Raji (cell line): ENCODE results near the gene DYRK3.

Experiments
- POLR2A ChIP-seq: IDR thresholded peaks from 2 replicates; pipeline ENCODE4 v1.6.1; 2011; ENCODE audit warnings: low read depth, low read length, control low read depth; ENCODE audit not compliant: insufficient read depth

DYRK3 gene

DNA sequence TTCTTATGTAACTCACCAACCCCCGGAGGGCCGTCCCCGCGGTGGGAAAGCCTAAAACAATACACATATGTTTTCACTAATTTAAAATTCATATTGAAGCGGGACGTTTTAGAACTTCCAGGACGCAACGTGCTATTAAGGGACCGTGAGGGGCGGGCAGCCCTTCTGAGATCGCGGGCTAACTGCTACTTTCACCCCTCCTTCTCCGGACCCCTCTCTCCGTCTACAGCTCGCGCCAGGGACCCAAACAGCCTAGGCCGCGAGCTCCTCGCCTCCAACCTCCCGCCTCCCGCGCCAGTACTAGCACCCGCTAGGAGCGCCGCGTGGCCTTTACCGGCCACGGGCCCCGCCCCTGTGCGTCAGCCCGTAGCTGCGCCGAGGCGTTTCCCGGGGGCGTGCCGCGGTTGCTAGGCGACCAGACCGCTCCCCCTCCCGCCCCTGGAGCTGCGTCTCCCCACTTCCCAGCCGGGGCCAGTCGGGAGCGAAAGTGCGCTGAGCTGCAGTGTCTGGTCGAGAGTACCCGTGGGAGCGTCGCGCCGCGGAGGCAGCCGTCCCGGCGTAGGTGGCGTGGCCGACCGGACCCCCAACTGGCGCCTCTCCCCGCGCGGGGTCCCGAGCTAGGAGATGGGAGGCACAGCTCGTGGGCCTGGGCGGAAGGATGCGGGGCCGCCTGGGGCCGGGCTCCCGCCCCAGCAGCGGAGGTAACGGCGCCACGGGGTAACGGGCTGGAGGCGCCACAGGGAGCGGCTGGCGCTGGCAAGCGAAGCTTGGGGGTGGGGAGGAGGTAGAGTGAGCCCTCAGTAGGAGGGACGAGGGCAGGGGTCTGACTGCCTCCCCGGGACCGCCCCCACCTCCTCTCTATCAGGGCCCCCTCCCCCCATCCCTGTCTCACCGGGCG, at the start of gene DYRK3:
DYRK3 (plus strand) TSS at position 457 of the 898 bp plus-strand sequence; CDS start at position 625, 168 bp downstream.
- peak; percentile 95 for TF ChIP-seq POLR2A

DNA sequence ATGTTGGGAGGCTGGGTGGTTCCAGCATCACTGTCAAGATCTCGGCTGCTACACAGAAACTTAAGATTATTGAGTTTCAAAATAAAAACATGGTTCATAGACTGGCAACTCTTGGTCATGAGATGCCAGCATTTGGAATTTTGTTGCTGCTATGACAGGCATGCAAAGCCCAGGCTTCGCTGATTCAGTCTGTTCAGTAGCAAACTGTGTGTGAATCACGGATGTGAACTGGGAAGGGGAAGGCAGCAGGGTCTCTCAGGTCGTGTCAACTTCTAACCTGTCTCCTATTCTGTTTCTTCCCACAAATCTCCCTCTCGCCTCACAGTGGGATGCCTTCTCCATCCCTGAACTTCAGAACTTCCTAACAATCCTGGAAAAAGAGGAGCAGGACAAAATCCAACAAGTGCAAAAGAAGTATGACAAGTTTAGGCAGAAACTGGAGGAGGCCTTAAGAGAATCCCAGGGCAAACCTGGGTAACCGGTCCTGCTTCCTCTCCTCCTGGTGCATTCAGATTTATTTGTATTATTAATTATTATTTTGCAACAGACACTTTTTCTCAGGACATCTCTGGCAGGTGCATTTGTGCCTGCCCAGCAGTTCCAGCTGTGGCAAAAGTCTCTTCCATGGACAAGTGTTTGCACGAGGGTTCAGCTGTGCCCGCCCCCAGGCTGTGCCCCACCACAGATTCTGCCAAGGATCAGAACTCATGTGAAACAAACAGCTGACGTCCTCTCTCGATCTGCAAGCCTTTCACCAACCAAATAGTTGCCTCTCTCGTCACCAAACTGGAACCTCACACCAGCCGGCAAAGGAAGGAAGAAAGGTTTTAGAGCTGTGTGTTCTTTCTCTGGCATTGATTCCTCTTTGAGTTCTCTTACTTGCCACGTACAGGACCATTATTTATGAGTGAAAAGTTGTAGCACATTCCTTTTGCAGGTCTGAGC, 48.6 kb upstream of the DYRK3 start:
- no peak for TF ChIP-seq POLR2A

DNA sequence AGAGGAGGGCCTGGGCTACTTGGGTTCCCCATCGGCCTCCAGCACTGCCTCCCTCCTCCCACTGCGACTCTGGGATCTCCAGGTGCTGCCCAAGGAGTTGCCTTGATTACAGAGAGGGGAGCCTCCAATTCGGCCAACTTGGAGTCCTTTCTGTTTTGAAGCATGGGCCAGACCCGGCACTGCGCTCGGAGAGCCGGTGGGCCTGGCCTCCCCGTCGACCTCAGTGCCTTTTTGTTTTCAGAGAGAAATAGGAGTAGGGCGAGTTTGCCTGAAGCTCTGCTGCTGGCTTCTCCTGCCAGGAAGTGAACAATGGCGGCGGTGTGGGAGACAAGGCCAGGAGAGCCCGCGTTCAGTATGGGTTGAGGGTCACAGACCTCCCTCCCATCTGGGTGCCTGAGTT, 47.4 kb upstream of the DYRK3 start:
- no peak for TF ChIP-seq POLR2A

DNA sequence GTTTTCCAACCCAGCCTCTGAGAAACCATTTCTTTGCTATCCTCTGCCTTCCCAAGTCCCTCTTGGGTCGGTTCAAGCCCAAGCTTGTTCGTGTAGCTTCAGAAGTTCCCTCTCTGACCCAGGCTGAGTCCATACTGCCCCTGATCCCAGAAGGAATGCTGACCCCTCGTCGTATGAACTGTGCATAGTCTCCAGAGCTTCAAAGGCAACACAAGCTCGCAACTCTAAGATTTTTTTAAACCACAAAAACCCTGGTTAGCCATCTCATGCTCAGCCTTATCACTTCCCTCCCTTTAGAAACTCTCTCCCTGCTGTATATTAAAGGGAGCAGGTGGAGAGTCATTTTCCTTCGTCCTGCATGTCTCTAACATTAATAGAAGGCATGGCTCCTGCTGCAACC, 46.8 kb upstream of the DYRK3 start:
- TF ChIP-seq POLR2A, result no peak

DNA sequence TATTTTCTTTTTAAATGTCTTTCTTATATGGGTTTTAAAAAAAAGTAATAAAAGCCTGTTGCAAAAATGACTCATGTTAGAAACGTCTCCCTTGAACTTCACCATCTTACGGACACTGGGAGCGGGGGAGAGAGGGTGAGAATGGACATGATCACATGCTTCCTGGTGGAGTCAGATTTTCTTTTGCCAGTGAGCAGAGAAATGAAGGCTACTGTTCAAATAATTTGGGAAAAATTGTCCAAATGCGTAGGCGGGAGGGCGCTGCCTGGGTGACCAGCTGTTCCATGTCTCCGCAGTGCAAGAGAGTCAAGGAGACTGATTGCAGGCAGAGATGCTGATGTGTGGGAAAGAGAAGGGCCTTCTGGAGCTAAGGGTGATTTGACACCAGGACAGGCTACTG, 46.1 kb upstream of the DYRK3 start:
- TF ChIP-seq POLR2A, result no peak

DNA sequence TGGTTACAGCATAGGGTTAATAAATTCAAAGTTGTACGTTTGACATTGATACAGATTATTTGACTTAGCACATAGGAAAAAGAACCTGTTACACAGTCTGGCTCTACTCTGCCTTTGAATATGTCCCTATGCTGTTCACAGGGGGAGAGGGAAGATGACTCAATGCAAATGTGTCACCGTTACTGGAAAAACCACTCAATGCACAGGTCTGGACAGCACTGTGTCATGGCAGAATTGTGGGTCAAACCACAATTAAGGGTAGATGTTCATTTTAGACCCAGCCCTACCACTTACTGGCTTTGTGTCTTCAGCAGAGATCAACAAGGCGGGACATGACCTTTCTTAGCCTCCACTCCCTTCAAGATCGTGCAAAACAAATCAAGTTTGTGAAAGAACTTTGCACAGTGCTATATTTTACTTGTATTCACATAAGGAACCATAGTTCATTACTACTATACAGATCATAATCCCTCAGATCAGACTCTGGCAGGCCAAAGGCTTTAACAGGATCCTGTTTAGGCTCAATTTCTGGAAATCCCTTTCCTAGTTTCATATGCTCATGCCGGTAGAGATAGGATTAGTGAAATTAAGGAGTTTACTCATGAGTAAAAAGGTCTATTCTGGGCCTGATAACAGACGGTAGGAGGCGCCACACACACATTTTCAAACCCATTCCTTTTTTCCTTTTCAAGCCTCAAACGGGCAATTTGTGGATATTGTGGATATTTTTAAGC, 45.1 kb upstream of the DYRK3 start:
- no peak for TF ChIP-seq POLR2A

DNA sequence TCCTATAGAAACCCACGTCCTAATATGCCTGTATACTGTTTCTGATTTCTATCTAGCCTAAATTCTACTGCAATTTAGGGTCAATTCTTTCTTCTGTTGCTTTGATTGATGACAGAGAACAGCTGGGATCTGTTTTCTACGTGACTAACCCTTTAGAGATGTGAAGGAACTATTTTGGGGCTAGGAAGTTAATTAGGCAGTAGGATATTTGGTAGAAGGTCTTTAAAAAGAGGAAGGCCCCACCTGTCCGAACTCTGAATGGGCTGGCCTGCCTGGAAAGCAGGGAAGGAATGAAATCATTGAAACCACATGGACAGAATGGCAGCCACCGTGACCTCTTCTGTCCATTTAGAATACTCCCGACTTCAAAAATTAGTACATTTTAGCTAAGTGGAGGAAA, 44.1 kb upstream of the DYRK3 start:
- TF ChIP-seq POLR2A, result no peak

DNA sequence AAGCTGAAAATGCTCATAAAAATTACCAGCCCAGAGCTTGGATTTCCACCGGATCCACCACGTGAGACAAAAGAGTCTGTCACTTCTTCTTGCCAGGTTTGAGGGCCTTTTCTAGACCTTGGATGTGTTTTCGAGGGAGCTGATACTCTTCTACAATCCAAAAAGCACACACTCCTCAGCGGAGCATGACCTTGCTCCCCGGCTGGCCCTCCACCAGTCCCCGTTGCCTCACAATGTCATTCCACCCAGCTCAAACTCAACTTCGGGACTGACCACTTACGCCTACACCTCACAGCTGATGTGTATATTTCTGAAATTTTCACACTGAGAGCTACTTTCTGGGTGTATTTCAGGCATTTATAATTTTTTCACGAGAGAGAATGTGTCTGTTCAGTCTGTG, 43.6 kb upstream of the DYRK3 start:
- no peak for TF ChIP-seq POLR2A

DNA sequence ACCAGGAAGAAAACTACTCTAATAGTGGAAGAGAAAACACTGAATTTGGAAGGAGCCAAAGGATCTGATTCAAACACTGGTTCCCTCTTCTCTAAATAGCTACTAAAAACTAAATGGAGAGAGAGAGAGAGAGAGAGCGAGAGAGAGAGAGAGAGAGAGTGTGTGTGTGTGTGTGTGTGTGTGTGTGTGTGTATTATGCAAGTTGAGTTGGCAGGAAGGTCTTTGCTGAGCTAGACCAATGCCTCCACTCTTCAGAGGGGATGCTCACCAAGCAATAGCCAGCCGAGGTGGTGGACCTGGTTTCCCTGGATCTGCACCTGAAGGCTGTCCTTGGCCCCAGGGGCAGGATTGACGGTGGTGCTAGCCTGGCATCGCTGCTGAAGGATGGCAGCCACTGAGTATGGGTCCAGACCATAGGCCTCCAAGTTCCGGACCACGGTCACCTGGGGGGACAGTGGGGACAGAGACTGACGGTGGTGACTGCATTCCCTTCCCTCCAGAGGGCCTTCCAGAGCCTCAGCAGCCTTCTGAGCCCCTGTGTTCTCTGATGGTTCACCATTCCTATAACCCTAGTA, 41.9 kb upstream of the DYRK3 start:
- no peak for TF ChIP-seq POLR2A

DNA sequence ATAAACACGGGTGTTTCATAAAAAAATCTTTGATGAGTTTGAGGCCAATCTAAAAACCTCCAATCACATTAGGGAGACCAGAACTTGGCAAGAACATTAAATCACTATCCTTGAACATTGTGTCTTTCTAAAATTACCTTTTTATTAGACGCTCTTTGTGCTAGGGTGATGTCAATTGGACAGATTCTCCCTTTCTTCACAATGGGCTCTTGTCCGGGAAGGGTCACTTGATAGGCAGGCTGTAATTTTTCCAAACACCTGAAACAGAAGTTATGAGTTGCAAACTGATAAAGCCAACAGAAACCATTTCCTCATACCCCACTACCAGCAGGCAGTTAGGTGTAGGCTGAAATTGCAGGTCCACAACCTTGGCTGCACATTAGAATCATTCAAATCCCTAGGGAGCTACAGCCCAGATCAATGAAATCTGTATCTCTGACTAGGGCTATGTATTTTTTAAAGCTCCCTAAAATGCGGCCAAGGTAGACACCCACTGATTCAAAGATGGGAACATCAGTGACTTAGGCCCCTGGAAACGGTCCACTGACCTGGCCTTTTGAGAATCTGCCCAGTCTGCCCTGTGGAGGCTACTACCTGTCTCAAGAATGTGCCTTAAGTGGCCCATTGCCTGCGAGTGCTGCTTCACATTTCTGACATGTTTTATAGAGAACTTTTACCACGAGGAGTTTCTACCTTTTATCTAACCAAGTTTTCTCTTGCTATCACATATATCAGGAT, 39.6 kb upstream of the DYRK3 start:
- TF ChIP-seq POLR2A, result no peak

DNA sequence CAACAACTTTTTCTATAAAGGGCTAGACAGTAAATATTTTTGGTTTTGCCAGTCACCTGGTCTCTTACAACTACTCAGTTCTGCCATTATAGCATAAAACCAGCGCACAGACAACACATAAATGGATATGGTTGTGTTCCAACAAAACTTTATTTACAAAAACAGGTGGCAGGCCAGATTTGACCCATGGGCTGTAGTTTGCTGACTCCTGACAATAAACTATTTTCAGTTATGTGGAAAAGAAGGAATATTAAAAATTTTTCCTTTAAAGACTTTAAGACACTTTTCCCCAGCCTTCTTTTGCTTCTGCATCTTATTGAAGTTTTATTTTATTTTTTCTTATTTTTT, 39.0 kb upstream of the DYRK3 start:
- no peak for TF ChIP-seq POLR2A

DNA sequence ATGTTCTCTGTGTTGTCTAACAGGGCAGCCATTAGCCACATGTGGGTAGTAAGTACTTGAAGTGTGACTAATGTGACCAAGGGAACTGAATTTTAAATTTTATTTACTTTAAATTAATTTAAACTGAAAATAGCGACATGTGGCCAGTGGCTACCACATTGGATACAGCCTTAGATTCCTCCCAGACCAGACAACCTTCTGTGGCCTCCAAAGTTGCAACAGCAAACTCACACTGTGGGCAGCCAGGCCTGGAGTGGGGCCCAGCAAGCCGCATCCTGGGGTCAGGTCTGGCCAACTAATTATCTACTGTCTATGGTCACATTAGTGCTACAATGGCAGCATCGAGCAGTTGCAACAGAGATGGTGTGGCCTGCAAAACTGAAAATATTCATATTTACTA, 34.8 kb upstream of the DYRK3 start:
- TF ChIP-seq POLR2A, result no peak

DNA sequence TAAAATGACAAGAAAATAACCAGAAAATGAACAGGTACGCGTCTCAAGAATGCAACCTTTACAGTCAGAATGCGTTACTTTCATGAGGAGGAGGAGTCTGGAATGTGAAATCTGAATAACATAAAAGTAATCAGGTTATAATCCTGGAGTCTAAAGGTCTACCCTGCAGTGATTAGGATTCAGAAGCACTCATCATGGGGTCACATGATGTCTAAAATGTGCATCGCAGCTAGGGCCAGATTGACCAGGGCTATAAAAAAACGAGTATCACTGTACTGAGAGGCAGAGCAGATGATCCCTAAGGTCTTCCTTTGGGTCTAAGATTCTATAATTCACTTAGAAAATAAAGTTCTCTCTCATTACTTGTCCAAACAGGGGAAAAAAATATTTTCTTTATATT, 30.5 kb upstream of the DYRK3 start:
- TF ChIP-seq POLR2A, result no peak

DNA sequence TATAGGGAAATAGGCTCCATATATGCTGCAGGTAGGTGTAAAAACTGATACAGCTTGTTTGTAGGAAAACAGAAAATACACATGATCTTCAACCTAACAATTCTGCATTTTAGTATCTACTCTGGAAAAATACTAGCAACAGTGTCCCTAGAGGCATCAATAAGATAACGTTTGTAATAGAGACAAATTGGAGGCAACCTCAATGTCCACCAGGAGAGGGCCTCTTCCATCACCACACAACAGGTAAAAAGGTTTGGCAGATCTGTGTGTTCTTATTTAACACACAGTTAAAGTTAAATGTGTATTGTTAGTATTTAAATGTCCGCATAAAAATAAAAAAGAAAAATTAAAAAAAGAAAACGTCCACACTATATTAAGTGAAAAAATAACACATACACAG, 28.5 kb upstream of the DYRK3 start:
- no peak for TF ChIP-seq POLR2A
